HG03521 (cell line): Measurements from ENCODE around the gene ADGRV1.
A peak's percentile ranks its signal among the peaks of the same experiment; 100 is the strongest.
"Not testable (repeated sequence)": the region's sequence is repeated elsewhere in the genome, so short reads cannot be mapped to it uniquely, and the experiment has no call there.

Experiments used
- ATAC-seq: cut with Tn5 transposase; IDR thresholded peaks from one replicate; pipeline ENCODE4 v1.9.1; 2021; ENCODE audit warnings: mild to moderate bottlenecking, moderate library complexity; ENCODE audit not compliant: unreplicated experiment

ADGRV1 gene

DNA sequence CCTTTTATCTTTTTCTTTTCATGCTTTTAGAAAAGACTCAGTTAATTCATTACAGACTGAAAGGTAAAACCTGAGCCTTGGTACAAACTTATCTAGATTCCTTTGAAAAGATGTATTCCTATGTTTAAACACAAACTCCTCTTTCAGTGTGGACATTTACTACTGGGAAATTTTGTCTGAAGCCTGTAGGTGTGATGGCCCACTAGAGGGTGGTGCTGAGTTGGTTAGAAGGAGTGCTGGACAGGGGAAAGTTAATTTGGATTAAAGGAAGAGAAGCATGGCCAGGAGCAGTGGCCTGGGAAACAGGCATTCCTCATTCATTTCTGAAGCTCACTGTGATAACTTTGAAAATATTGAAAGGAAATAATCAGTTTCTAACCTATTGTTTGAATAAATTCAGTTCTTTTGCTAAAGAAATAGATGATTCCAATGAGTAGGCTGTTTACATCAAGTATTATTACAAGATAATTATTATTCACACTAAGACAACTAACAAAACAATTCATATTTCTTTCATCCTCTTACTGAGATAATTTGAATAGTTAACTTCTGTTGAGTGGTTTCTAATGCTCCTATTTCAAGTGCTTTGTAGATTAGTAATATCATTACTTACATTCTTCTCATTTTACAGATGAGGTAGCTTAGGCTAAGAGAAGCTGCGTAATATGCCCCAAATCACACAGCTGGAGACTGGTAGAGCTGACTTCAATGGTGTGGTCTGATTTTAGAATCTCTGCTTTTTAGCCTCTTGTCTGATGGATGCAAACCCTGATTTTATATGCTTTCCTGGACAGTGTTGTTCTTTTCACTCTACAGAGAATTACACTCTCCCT, 150.9 kb downstream of the ADGRV1 start:
- ATAC-seq, result peak; percentile 67

GRCh38 chr5:90718387-90718786, 159.8 kb downstream of the ADGRV1 start:
- ATAC-seq, result no peak

DNA sequence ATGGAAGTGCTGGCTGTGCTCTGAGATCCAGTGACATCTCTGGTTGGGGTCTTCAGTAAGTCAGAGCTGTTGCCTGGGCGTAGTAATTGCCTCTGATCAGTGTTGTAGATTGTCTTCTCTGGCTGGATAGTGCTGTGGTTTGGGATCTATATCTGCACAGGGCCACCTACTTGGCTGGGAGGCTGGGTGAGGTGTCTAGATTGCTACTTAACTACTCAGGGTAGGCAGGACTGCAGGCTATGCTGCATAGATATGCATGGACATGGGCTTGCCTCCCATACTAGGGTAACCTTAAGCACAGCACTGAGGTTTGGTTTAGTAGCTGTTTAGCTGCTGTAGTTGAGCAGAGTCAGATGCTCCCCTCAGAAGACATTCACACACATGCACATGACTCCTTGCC, 181.0 kb downstream of the ADGRV1 start:
- no peak for ATAC-seq

DNA sequence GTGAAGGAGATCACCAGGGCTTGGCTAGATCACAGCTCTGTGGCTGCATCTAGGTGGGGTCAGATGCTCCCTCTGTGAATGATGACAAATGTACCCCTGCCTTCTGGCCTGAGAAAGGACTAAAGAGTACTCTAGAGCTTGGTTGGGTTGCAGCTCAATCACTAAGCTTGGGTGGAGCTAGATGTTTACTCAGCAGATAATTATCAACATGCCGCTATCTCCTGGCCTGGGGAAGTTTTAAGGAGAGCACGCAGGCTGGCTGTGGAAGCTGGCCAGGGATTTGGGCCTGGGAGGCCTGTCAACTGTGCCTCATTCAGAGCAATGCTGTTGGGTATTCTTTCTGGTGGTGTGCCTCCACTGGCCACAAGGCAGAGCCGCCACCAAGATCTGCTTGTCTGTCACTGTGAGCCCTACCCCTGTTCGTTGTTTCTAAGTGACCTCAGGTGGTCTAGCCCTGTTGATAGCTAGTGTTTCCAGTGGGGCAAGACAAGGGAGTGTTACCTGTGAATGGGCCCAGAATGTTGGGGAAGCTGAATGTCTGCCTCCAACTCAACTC, 181.7 kb downstream of the ADGRV1 start:
- no peak for ATAC-seq

DNA sequence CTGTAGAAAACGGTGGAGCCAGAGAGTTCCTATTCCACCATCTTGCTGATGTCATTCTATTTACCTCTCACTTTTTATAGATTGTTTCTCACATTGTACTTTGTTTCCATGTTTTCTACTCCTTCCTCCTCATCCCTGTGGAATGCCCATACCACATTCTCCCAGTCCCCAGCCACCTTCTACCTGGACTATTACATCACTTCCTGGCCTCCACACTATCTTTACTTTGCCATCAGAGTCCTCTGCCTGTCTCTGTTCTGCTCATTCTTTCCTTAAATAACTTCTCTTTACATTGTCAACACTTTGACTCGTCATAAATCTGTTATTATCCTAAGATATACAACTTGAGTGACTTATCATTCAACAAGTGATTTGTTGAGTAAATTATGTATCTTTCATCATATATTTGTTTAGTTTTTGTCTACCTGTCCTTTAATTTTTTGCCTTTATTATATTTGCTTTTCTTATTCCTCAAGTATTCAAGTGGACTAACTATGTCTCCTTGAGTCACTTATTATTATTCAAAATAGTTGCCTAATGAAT, 182.5 kb downstream of the ADGRV1 start:
- no peak for ATAC-seq

DNA sequence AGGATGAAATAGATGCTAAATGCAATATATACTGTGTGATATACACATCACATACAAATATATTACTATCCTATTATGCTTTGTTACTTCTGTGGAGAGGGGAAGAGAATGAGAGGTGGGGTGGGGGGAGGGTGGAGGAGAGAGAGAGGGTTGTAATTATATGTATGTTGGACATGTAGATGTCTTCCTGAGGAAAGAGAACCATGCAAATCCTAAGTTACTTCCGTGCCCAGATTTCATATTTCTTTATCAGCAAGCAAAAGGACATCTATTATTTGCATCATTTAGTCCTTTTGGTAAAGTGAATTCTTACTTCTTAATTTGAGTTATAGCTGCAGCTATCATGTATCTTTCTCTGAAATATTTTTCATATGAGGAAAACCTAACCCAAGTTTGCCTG, 187.5 kb downstream of the ADGRV1 start:
- ATAC-seq, result no peak

GRCh38 chr5:90747175-90747574, 188.6 kb downstream of the ADGRV1 start:
- ATAC-seq, result no peak

DNA sequence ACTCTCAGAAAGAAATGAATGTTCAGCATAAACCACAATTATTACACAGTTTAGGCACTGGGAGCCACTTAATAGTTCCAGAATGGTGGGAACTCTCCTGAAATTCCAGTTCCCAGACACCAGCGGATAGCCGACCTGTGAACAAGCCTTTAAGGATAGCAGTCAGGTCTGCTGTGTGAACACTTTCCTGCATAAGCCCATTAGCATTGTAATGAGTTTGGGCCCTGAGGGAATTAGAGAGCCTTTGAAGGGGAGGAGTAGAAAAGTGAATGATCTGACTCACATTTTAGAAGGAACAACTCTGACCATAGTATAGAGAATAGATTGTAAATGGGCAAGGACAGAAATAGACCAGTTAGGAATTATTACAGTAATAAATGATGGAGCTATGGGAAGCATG, 189.1 kb downstream of the ADGRV1 start:
- ATAC-seq, result no peak

- no peak for ATAC-seq
Observed at GRCh38 chr5:90759119-90759518, 200.5 kb downstream of the ADGRV1 start.

GRCh38 chr5:90767710-90768109, 209.1 kb downstream of the ADGRV1 start:
- ATAC-seq, result no peak

GRCh38 chr5:90770006-90770541, 211.5 kb downstream of the ADGRV1 start:
- not testable (repeated sequence) for ATAC-seq

DNA sequence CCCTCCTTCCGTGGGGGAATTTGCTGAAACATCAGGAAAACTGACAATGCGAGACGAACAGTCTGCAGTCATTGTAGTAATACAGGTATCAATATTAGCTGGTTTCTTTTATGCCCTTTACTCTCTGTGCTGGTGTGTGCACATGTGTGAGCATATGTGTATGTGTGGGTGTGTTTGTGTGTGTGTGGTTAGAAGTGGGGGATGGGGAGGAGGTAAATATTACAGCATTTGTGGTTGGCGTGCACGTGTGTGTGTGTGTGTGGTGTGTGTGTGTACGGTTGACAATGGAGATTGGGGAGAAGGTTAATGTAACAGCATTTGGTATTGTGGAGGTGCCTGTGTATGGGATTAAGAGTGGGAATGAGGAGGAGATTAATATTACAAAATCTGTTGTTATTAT, 219.4 kb downstream of the ADGRV1 start:
- ATAC-seq, result no peak

DNA sequence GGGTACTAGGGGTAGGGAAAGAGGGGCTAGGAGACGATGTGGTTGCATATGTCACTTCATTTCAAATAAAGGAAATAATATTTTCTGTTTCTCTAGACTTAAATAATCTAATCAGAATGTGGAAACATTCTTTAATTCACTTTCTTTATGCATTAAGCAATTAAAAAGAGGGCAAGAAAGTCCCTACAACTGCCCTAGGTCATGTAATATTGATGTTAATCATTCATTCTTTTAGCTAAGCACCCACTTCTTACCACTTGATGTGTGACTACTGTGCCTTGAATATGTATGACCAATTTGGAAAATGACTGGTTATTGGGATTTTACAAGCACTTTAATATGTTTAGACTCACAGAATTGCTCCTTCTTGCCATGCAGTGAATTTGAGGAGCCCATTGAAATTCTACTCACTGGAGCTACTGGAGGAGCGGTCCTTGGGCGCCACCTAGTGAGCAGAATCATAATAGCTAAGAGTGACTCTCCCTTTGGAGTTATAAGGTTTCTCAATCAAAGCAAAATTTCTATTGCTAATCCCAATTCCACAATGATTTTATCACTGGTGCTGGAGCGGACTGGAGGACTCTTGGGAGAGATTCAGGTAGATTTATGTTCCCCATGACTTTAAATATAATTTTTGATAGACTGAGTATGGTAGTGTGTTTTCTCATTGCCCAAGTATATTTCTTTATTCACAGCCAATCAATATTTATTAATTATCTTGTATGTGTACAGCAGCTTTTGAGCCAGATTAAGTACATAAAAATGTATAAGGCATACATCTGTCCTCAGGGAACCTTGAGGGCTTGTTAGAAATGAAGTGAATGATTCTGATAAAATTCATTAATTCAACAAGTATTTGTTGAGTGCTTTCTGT, 225.1 kb downstream of the ADGRV1 start:
- peak; percentile 89 for ATAC-seq

DNA sequence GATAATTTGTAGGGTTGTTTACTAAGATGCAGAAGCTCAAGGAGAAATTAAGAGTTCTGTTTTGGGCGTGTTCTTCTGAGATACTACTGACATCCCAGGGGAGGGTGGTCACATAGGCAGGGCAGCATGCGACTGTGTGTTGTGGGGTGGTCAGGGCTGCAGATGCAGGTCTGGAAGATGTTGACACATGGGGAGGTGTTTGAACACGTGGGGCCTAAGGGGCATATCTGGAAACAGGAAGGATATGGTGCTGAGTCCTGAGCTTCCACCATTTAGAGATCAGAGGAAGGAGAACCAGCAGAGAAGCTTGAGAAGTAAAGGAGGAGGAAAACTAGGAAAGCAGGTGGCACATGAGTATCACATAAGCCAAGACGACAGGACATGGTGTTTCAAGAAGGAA, 228.2 kb downstream of the ADGRV1 start:
- no peak for ATAC-seq

DNA sequence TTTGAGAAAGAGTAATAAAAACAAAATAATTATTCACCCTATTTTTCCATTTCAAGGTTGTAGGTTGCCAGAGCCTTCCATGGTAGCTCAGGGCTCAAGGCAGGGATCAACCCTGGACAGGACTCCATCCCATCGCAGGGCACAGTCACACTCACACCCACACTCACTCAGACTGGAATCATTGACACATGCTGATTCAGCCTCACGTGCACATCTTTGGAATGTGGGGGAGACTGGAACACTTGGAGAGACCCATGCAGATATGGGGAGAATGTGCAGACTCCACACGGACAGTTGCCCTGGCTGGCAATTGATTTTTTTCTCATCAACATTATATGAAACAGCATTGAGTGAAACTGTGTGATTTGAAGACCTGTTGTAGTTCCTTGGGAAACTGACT, 234.1 kb downstream of the ADGRV1 start:
- no peak for ATAC-seq

DNA sequence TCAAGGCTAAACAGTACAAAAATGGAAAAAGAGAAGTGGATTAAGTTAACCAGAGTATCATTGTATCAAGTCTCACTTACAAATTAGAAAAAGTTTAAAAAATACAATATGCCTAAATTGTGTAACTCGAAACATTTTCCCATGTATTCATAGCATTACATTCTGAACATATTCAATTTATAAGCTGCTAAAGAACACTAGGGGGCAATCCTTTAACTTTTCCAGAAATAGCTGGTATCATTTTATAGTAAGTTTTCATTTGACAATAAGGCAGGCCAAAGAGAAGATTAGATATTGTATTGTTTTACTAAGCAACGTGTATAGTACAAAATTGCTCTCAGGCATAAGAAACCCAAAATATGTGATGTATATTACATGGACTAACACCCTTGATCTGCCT, 234.6 kb downstream of the ADGRV1 start:
- ATAC-seq, result no peak

- ATAC-seq, result not testable (repeated sequence)
Observed at GRCh38 chr5:90796919-90797318, 238.3 kb downstream of the ADGRV1 start.

- ATAC-seq, result not testable (repeated sequence)
Observed at GRCh38 chr5:90800082-90800481, 241.5 kb downstream of the ADGRV1 start.

DNA sequence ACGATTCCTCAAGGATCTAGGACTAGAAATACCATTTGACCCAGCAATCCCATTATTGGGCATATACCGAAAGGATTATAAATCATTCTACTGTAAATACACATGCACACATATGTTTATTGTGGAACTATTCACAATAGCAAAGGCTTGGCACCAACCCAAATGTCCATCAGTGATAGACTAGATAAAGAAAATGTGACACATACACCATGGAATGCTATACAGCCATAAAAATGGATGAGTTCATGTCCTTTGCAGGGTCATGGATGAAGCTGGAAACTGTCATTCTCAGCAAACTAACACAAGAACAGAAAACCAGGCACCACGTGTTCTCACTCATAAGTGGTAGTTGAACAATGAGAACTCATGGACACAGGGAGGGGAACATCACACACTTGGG, 241.9 kb downstream of the ADGRV1 start:
- ATAC-seq, result not testable (repeated sequence)

- ATAC-seq, result peak; percentile 74
Observed at GRCh38 chr5:90802474-90803317, 244.1 kb downstream of the ADGRV1 start.
